Subcutaneous abdominal adipose tissue (tissue), 5 donors: ENCODE measurements around the gene CBFA2T3.

Source experiments
- H3K27ac ChIP-seq: one replicate; pipeline ENCODE4 v1.7.0; 2013; ENCODE audit warnings: low read depth, mild to moderate bottlenecking, inconsistent platforms, low read length, moderate library complexity
- H3K27me3 ChIP-seq, 5 donors: one replicate each; pipeline ENCODE4 v1.7.0; 2013; ENCODE audit warnings: low read length in 5 of 5, inconsistent platforms in 1 of 5; ENCODE audit not compliant: control insufficient read depth in 5 of 5, insufficient read depth in 4 of 5
- H3K36me3 ChIP-seq, 5 donors: one replicate each; pipeline ENCODE4 v1.7.0; 2013; ENCODE audit warnings: low read length in 5 of 5; ENCODE audit not compliant: control insufficient read depth in 5 of 5, insufficient read depth in 5 of 5
- H3K4me1 ChIP-seq, 5 donors: one replicate each; pipeline ENCODE4 v1.7.0; 2013; ENCODE audit warnings: low read length in 5 of 5, mild to moderate bottlenecking in 3 of 5, moderate library complexity in 1 of 5; ENCODE audit not compliant: control insufficient read depth in 5 of 5, insufficient read depth in 5 of 5
- H3K4me3 ChIP-seq, 5 donors: one replicate each; pipeline ENCODE4 v1.7.0; 2013; ENCODE audit warnings: low read length in 5 of 5, low read depth in 1 of 5
- H3K9ac ChIP-seq, 5 donors: one replicate each; pipeline ENCODE4 v1.7.0; 2013; ENCODE audit warnings: low read length in 5 of 5, mild to moderate bottlenecking in 4 of 5, moderate library complexity in 3 of 5
- H3K9me3 ChIP-seq, 5 donors: one replicate each; pipeline ENCODE4 v1.7.0; 2013; ENCODE audit warnings: low read length in 5 of 5; ENCODE audit not compliant: control insufficient read depth in 5 of 5
- donor health status: healthy.
- donor health status: healthy.
- donor health status: healthy.
- donor health status: healthy.
- donor health status: healthy.

Gene CBFA2T3

GRCh38 chr16:88939972-88940861, 36.8 kb downstream of the CBFA2T3 start:
- H3K27ac ChIP-seq = peak overlapping the region; percentile 10
- H3K27me3 ChIP-seq = peaks cover 10 to 43% (median 26%) of the 10 kb centered on the region in 5 donors
- H3K9ac ChIP-seq = peak overlapping the region in 3 of 5 donors; percentile 51 to 75 (median 59)
- peaks cover 5 to 66% (median 59%) of the 10 kb centered on the region in 5 donors for H3K4me1 ChIP-seq
- peak overlapping the region in 4 of 5 donors; percentile 30 to 73 (median 65) for H3K4me3 ChIP-seq
- H3K9me3 ChIP-seq = no peaks in the 10 kb centered on the region
- peaks cover 0 to 7% (median 0%) of the 10 kb centered on the region in 5 donors for H3K36me3 ChIP-seq

DNA sequence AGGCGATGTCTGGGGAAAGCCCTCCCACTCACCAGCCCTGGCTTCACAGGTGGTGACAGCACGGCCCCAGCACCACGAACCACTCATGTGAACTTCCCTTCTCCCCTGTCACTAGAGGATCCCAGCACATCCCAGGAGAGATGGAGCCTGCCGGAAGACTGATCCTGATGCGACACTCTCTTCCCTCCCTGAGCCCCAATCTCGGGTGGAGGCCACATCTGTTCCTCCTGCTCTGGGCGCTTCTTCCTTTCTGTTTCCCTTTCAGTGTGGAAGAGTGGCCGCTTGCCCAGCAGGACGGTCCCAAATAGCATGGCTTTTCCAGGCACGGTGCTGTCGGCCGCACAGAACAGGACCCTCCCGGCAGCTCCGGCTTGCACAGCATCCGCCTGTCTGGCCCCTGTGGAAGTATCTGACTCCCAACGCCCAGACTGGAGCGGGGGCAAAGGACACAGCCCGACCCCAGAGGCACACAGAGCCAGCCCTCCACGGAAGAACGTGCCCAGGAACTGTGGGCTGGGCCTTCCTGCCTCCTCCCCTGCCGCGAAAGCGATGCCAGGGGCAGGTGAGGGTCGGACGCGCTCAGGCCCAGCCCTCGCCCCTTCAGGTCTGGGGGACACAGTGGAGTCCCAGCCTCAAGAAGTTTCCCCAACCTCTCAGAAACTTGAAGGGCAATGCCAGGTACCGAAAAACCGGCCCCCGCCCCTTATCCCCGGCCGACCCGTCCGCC, 37.6 kb downstream of the CBFA2T3 start:
- H3K9me3 ChIP-seq = no peaks in the 10 kb centered on the region
- peaks cover 5 to 64% (median 62%) of the 10 kb centered on the region in 5 donors for H3K4me1 ChIP-seq
- H3K27me3 ChIP-seq = peaks cover 13 to 46% (median 26%) of the 10 kb centered on the region in 5 donors
- H3K4me3 ChIP-seq = peak overlapping the region; percentile 30 to 73 (median 65)
- H3K27ac ChIP-seq = peak overlapping the region; percentile 16
- peak overlapping the region in 2 of 5 donors; percentile 59 to 75 for H3K9ac ChIP-seq
- peaks cover 0 to 3% (median 0%) of the 10 kb centered on the region in 5 donors for H3K36me3 ChIP-seq

DNA sequence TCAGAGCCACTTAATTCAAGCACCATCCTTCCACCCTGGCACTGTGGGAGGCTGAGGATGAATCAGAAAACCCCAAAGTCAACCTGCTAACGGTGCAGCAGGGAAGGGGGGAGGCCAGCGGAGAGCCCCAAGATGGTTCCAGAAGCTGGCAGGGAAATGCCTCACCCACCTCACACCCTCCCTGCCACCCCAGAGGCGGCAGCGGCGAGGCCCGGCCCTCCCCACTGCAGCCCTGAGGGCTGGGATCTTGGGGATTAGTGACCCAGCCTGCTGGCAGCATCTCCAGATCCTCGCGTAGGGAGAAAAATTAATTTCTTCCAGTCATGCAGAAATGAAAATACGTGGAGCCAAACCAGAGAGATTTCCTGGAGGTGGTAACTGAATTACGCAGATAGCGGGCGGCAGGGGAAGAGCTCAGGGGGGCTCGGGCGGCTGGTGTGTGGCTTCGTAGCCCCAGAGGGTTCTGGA, 38.2 kb downstream of the CBFA2T3 start:
- Histone ChIP-seq H3K27ac (peak overlapping the region; percentile 16), H3K9me3 (no peaks in the 10 kb centered on the region), H3K9ac (no peak overlapping the region), H3K4me1 (peaks cover 5 to 64% (median 61%) of the 10 kb centered on the region in 5 donors), H3K4me3 (peak overlapping the region in 4 of 5 donors; percentile 30 to 73 (median 65)), H3K27me3 (peaks cover 13 to 46% (median 26%) of the 10 kb centered on the region in 5 donors), H3K36me3 (peaks cover 0 to 3% (median 0%) of the 10 kb centered on the region in 5 donors)

- peaks cover 5 to 64% (median 61%) of the 10 kb centered on the region in 5 donors for H3K4me1 ChIP-seq
- peak overlapping the region in 1 of 5 donors; percentile 14 for H3K4me3 ChIP-seq
- no peaks in the 10 kb centered on the region for H3K9me3 ChIP-seq
- peaks cover 0 to under 1% (median 0%) of the 10 kb centered on the region in 5 donors for H3K36me3 ChIP-seq
- no peak overlapping the region for H3K9ac ChIP-seq
- no peak overlapping the region for H3K27ac ChIP-seq
- H3K27me3 ChIP-seq = peaks cover 11 to 43% (median 26%) of the 10 kb centered on the region in 5 donors
Observed at GRCh38 chr16:88938119-88938776, 38.8 kb downstream of the CBFA2T3 start.

DNA sequence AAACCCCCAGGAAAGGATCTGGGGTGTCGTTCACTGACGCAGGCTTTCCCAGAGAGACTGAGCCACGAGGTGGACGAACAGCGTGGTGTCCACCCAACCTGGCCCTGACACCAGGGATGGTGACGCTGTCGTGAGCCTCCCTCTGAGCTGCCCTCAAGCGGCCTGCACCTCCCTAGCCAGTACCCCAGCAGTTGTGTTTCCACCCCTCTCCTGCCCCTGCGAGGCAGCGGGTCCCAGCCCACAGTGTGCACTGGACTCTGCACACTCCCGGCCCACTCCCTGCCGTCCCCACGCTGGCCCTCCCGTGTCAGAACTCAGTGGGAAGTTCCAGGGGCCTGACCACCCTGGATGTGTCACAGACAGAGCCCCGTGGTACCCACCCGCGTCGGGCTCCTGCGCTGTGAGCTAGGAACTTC, 39.8 kb downstream of the CBFA2T3 start:
- Histone ChIP-seq H3K36me3 (no peaks in the 10 kb centered on the region), H3K9me3 (no peaks in the 10 kb centered on the region), H3K27ac (no peak overlapping the region), H3K27me3 (peaks cover 10 to 41% (median 20%) of the 10 kb centered on the region in 5 donors), H3K9ac (peak overlapping the region in 1 of 5 donors; percentile 23), H3K4me1 (peaks cover 5 to 66% (median 58%) of the 10 kb centered on the region in 5 donors), H3K4me3 (peak overlapping the region in 2 of 5 donors; percentile 9 to 14)

- Histone ChIP-seq H3K27me3 (peaks cover 10 to 44% (median 18%) of the 10 kb centered on the region in 5 donors), H3K4me3 (peak overlapping the region in 3 of 5 donors; percentile 9 to 17 (median 14)), H3K9ac (no peak overlapping the region), H3K9me3 (no peaks in the 10 kb centered on the region), H3K36me3 (no peaks in the 10 kb centered on the region), H3K4me1 (peaks cover 5 to 63% (median 54%) of the 10 kb centered on the region in 5 donors), H3K27ac (no peak overlapping the region)
Observed at GRCh38 chr16:88936556-88937205, 40.3 kb downstream of the CBFA2T3 start.

- Histone ChIP-seq H3K36me3 (no peaks in the 10 kb centered on the region), H3K4me3 (peak overlapping the region in 1 of 5 donors; percentile 9), H3K27me3 (peaks cover 10 to 44% (median 18%) of the 10 kb centered on the region in 5 donors), H3K9ac (no peak overlapping the region), H3K4me1 (peaks cover 5 to 63% (median 54%) of the 10 kb centered on the region in 5 donors), H3K27ac (no peak overlapping the region), H3K9me3 (no peaks in the 10 kb centered on the region)
Observed at GRCh38 chr16:88936008-88936555, 40.9 kb downstream of the CBFA2T3 start.

- Histone ChIP-seq H3K27ac (no peak overlapping the region), H3K9me3 (no peaks in the 10 kb centered on the region), H3K9ac (no peak overlapping the region), H3K4me3 (no peak overlapping the region), H3K36me3 (no peaks in the 10 kb centered on the region), H3K4me1 (peaks cover 5 to 48% (median 38%) of the 10 kb centered on the region in 5 donors), H3K27me3 (peaks cover 4 to 29% (median 15%) of the 10 kb centered on the region in 5 donors)
Observed at GRCh38 chr16:88934066-88934667, 42.8 kb downstream of the CBFA2T3 start.
